IPS DF 19.7 (cell line): ENCODE data around the gene TRAF4.
"Not testable (repeated sequence)": the region's sequence is repeated elsewhere in the genome, so short reads cannot be mapped to it uniquely, and the experiment has no call there.

Source experiments
- DNase-seq: peaks from one replicate; pipeline ENCODE4 v3.0.0-alpha.2; 2013; ENCODE audit warnings: low read depth, low spot score

TRAF4 gene

GRCh38 chr17:28715217-28715616, 28.6 kb upstream of the TRAF4 start:
- no peak for DNase-seq

GRCh38 chr17:28716740-28717577, 26.9 kb upstream of the TRAF4 start:
- no peak for DNase-seq

GRCh38 chr17:28717578-28718332, 26.1 kb upstream of the TRAF4 start, which contains the start of gene RAB34:
TSS of gene RAB34 (minus strand) at chr17:28717868. CDS start at chr17:28717266, 602 bp downstream.
- DNase-seq = peak; percentile 75

DNA sequence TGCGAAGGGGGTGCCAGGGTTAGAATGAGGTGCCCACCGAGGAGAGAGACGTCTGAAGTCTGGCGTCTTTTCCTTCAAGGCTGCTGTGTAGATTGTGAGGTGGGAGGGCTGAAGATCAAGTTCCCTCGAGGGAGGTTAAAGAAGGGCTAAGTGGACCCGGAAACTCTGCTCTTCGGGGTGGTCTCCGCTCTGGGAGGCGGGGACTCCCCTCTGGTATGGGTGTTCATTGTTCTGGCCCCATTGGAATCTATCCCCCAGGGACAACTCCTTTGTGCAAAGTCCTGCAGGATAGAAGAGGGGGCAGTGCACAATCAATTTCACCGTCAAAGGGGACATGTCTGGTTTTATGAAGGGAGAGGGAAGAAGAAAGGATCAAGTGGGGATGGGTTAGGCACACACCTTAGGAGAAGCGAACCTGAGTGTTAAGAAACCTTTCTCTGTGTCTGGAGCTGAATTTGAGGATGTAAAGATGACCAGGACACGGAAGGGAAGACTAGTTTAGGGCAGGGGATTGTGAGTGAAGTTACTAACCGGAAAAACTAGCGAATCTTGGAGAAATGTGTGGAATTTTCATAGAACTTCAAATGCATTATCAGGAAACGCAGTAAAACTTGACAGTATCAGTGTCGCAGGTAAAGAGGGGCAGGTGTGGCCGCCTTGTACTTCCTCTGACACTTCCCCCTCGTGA, 25.3 kb upstream of the TRAF4 start:
- no peak for DNase-seq

GRCh38 chr17:28719021-28719433, 24.8 kb upstream of the TRAF4 start:
- no peak for DNase-seq

DNA sequence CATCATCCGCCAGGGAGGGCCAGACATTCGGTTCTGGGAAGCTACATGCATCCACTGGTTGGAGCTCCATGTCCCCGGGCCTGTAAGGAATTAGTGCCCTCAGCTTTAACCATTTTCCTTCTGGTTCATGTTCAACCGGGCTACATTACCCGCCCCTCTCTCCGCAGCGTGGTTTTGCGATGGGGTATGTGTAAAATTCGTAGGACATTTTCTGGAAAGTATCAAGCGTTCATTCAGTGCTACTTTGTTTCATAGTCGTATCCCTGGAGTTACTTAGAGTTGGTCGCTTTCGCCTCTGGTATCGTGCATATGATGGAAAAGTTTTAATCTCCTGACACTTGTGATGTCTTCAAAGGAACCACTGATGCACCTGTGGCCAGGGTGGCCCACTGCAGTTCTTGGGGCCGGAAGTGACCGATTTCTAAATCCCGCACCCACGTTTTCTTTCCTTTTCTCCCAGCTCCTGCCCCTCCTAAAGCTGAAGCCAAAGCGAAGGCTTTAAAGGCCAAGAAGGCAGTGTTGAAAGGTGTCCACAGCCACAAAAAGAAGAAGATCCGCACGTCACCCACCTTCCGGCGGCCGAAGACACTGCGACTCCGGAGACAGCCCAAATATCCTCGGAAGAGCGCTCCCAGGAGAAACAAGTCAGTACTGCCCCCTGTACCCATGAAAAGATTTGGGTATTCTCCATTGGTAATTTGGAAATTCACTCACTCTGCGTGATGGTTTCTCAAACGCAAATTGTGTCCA, 23.4 kb upstream of the TRAF4 start:
- DNase-seq = no peak

DNA sequence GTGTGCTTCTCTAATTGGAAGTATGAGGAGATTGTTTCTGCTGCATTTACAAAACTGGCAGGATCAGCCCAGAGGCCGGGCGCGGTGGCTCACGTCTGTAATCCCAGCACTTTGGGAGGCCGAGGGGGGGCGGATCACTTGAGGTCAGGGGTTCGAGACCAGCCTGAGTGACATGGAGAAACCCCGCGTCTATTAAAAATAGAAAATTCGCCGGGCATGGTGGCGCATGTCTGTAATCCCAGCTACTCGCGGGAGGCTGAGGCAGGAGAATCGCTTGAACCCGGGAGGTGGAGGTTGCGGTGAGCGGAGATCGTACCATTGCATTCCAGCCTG, 22.8 kb upstream of the TRAF4 start:
- not testable (repeated sequence) for DNase-seq

DNA sequence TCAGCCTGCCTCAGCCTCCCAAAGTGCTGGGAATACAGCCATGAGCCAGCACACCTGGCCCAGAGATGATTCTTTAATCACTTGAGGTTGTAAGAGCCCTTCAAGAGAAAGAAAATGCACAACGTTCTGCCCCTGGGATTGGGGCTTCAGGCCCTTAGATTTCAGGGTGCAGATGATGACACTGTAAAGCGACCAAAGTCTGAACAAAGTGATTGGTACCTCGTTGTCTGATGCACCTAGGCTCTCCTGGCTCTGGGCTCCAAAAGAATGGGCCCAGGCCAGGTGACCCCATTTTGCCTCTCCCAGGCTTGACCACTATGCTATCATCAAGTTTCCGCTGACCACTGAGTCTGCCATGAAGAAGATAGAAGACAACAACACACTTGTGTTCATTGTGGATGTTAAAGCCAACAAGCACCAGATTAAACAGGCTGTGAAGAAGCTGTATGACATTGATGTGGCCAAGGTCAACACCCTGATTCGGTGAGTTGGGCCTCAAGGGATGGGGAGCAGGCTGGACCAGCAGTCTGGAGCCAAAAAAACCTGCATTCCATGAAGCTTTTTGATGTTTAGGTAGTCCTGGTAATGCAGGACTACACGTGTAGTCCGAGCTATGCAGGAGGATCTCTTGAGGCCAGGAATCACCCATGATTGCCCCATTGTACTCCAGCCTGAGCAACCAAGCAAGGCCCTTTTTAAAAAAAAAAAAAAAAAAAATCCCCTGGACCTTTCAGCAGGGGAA, 21.2 kb upstream of the TRAF4 start:
- no peak for DNase-seq

GRCh38 chr17:28723159-28723835, 20.5 kb upstream of the TRAF4 start:
- DNase-seq = no peak

DNA sequence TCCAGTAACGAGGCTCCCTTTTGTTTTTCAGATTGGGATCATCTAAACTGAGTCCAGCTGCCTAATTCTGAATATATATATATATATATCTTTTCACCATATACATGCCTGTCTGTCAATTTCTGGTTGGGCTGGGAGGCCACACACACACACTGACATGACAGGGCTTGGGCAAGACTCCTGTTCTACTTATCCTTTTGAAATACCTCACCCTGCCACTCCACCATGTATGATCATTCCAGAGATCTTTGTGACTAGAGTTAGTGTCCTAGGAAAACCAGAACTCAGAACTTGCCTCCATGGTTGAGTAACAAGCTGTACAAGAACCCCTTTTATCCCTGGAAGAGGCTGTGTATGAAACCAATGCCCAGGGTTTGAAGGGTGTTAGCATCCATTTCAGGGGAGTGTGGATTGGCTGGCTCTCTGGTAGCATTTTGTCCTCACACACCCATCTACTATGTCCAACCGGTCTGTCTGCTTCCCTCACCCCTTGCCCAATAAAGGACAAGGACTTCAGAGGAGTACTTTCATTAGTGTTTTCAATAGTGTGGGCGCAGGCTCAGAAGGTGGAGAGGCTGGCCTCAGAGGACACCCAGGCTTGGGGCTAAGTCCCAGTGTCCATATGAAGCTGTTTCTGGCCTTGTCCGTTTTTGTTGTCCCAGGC, 19.8 kb upstream of the TRAF4 start:
- not testable (repeated sequence) for DNase-seq

DNA sequence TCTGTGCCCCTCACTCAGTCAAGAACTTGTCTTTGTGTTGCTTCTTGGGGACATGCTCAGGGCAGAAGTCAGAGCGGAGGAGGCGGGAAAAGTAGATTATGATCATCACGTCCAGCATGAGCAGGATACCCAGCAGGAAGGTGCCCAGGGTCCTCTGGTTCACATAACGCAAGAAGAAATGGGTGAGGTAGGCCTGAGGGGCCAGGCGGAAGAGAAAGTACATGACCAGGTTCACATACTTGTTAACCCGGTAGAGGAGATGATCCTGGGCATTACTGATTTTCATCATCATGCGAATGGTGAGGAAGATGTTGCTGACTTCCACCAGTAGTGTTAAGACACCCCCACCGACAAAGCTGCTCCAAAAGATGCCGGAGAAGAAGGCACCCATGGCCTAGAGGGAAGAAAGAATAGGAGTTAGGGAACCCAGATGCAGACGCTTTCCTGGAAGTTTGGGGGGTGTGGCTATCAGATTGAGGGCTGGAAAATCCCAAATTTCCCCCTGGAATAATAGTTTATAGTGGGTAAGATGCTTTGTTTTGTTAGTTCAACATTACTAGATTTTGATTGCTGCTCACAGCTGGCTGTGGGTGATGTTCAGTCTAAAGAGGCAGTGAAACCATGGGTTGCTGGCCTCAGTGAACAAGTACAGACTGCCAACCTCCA, 19.2 kb upstream of the TRAF4 start:
- DNase-seq = no peak

GRCh38 chr17:28725166-28725659, 18.6 kb upstream of the TRAF4 start:
- no peak for DNase-seq

DNA sequence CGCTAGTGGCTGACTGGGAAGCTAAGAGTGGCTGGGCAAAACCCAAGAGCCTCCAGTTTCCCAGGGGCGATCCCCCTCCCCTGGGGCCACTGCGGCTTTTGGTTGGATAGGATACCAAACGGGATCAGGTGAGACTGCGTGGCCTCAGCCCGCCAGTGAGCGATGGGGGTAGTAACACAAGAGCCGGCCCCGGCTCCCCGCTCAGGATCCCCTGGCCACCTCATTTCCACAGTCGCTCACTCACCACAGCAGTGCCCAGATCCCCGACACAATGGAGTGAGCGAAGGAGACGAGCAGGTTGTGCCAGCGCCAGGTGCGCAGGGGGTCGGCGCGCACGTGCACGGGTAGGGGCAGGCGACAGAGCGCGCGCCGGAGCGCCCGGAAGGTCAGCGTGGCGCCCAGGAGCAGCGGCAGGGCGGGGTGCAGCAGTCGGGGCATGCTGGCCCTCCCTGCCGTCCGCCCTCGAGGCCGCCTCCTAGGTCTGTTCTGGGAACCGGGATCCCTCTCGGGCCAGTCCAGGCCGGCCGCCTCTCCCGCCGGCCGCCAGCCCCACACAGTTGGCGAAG, 18.1 kb upstream of the TRAF4 start:
- DNase-seq = no peak

DNA sequence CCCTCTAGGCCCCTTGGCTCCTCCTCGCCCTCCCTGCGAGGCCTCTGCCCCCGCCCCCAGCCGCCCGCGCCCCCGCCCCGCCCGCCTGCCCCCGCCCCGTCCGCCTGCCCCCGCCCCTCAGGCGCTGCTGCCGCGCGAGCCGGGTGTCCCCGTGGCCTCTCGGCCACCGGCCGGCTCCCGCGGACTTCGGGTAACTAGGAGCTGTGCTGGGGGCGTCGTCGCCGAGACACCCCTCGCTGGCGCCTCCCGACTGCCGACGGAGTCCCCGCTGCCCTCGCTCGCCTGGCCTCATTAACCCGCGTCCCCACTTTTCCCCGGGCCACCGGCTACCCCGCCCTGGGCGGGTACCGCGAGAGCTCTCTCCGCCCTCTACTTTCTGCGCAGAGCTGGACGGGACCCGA, 17.6 kb upstream of the TRAF4 start, which contains the start of gene TLCD1:
TSS of gene TLCD1 (minus strand) at position 8 of the 401 bp plus-strand sequence. CDS start 136 bp downstream, outside the sequence.
- no peak for DNase-seq

DNA sequence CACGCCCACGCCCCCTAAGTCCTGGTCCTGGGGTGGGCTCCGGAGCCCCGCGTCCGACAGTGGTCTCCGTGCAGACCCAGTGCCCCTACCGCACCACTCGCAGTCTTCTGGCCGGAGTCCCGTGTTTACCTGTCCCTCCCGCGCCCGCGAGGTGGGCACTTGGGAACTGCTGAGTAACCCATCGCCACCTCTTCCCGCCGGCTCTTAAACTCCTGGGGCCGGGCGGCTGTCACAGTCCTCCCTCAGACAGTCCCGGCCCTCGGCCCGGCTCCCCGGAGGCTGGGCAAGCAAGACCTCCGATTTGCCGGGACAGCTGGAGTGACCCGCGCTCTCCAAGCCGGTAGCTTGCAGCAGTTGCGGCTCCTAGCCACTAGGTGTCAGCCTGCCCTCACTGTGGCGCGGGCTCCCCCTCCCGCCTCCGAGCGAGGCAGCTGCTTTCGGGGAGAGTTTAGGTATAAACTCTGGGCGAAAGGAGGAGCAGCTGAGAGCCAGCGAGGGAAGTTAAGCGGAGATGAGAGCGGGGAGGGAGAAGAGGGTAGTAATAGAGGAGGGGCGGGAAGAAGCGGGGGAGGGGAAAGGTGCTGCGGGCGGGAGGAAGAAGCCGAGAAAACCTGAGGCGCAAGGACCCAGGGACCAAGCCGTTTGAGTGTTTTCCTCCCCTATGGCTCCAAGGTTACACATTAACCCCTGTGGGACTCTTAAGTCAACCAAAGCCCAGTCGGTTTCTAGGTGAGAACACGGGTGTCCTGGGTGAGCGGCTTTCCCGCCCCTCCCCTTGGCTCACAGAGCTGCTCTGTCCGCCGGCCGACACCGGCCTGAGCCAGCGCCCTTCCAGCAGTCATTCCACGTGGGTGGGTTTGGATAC, 17.0 kb upstream of the TRAF4 start:
- no peak for DNase-seq

GRCh38 chr17:28728364-28729200, 15.2 kb upstream of the TRAF4 start, which contains the start of gene NEK8:
TSS of gene NEK8 (plus strand) at chr17:28728788. CDS start at chr17:28728814, 26 bp downstream.
- no peak for DNase-seq

DNA sequence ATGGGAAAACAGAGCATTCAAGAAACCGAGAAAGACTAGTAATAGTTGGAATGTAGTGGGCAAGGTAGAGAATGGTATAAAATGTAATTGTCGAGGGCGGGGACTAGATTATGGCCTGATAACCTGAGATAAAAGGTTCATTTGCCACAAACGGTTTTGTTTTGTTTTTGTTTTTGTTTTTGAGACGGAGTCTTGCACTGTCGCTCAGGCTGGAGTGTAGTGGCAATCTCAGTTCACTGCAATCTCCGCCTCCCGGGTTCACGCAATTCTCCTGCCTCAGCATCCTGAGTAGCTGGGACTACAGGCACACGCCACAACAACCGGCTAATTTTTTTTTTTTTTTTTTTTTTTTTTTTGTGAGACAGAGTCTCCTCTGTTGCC, 13.9 kb upstream of the TRAF4 start:
- no peak for DNase-seq
